ENCODE measurements around the gene PHYHD1. TPM values are rescaled to one million over a fixed set of nuclear protein-coding genes. Genes with fewer than 3 reads are reported as not detected.

PHYHD1 gene
- total RNA-seq, 4 donors from 2014 or later: 4.4 to 23.9 (median 7.5) TPM; not detected in 1

DNA sequence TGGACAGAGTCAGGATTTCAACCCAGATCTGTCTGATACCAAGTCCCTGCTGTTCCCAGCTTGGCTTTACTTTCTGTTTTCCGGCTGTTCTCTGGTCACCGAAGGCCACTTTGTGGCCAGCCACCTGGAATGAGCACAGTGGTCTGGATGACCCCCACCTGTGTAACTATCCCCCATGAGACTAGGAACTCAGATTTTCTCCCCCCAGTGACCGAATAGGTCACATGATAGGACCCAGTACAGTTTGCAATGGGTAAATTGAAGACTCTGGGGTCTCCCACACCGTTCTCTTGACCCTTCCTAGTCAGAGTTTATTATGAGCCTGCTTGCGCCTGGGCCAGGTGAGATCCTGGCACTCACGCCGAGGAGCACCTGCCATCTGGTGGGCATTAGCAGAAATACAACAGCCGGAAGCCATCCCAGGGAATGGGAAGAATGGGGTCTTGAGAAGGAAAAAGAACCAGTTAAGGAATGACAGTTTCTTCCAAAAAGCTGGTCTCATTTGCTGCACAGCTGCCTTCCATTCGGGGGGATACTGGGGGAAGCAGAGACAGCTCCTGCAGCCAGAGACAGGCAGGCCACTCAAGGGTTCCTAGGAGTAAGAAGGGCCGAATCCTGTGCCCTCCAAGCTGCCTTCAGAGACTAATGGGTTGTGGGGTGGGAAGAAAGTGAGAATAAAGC is 7.1 kb downstream of the PHYHD1 start:
- peak in 2 of 3 donors; percentile 43 to 81 for DNase-seq
- Histone ChIP-seq H3K4me1 (peaks cover 0 to 3% (median 0%) of the 10 kb centered on the region in 4 donors), H3K4me3 (no peak overlapping the region), H3K27ac (no peak overlapping the region), H3K36me3 (no peaks in the 10 kb centered on the region), H3K9me3 (no peaks in the 10 kb centered on the region), H3K27me3 (no peaks in the 10 kb centered on the region)
- TF ChIP-seq, protein P1, sequence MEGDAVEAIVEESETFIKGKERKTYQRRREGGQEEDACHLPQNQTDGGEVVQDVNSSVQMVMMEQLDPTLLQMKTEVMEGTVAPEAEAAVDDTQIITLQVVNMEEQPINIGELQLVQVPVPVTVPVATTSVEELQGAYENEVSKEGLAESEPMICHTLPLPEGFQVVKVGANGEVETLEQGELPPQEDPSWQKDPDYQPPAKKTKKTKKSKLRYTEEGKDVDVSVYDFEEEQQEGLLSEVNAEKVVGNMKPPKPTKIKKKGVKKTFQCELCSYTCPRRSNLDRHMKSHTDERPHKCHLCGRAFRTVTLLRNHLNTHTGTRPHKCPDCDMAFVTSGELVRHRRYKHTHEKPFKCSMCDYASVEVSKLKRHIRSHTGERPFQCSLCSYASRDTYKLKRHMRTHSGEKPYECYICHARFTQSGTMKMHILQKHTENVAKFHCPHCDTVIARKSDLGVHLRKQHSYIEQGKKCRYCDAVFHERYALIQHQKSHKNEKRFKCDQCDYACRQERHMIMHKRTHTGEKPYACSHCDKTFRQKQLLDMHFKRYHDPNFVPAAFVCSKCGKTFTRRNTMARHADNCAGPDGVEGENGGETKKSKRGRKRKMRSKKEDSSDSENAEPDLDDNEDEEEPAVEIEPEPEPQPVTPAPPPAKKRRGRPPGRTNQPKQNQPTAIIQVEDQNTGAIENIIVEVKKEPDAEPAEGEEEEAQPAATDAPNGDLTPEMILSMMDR (IDR thresholded peaks at IDR 0.05): peak; percentile 79 to 93 (median 90)
- TF ChIP-seq POLR2A (IDR thresholded peaks at IDR 0.05): no peak

- no peak overlapping the region for H3K4me3 ChIP-seq
- H3K9me3 ChIP-seq: no peaks in the 10 kb centered on the region
- H3K27ac ChIP-seq: no peak overlapping the region
- no peaks in the 10 kb centered on the region for H3K36me3 ChIP-seq
- H3K27me3 ChIP-seq: no peaks in the 10 kb centered on the region
- no peak for TF ChIP-seq POLR2A (IDR thresholded peaks at IDR 0.05)
- TF ChIP-seq, protein P1 (IDR thresholded peaks at IDR 0.05): no peak
- H3K4me1 ChIP-seq: peaks cover 0 to 3% (median 0%) of the 10 kb centered on the region in 4 donors
- DNase-seq: no peak
Measured at GRCh38 chr9:128928624-128929023, 7.8 kb downstream of the PHYHD1 start.

GRCh38 chr9:128929560-128929959 is 8.8 kb downstream of the PHYHD1 start:
- H3K27ac ChIP-seq: no peak overlapping the region
- TF ChIP-seq, protein P1 (IDR thresholded peaks at IDR 0.05): no peak
- TF ChIP-seq POLR2A (IDR thresholded peaks at IDR 0.05): no peak

GRCh38 chr9:128933731-128934130 is 12.9 kb downstream of the PHYHD1 start:
- no peak for DNase-seq
- no peaks in the 10 kb centered on the region for H3K27me3 ChIP-seq

More at GRCh38 chr9:128929560-128929959, 8.8 kb downstream of the PHYHD1 start:
- DNase-seq: no peak
- Histone ChIP-seq H3K4me1 (peaks cover 0 to 3% (median 0%) of the 10 kb centered on the region in 4 donors), H3K27me3 (no peaks in the 10 kb centered on the region), H3K9me3 (no peaks in the 10 kb centered on the region), H3K4me3 (no peak overlapping the region), H3K36me3 (no peaks in the 10 kb centered on the region)

GRCh38 chr9:128936171-128936865 is 15.5 kb downstream of the PHYHD1 start:
- Histone ChIP-seq H3K9me3 (no peaks in the 10 kb centered on the region), H3K4me1 (no peaks in the 10 kb centered on the region), H3K27ac (no peak overlapping the region), H3K36me3 (no peaks in the 10 kb centered on the region), H3K4me3 (no peak overlapping the region), H3K27me3 (no peaks in the 10 kb centered on the region)
- no peak for DNase-seq
- TF ChIP-seq, protein P1 (IDR thresholded peaks at IDR 0.05): no peak

More at GRCh38 chr9:128933731-128934130, 12.9 kb downstream of the PHYHD1 start:
- Histone ChIP-seq H3K4me3 (no peak overlapping the region), H3K27ac (no peak overlapping the region), H3K9me3 (no peaks in the 10 kb centered on the region), H3K36me3 (no peaks in the 10 kb centered on the region), H3K4me1 (no peaks in the 10 kb centered on the region)
- TF ChIP-seq, protein P1 (IDR thresholded peaks at IDR 0.05): no peak
- TF ChIP-seq POLR2A (IDR thresholded peaks at IDR 0.05): no peak
